ENCODE results near the gene SMIM28. TPM values are rescaled to one million over a fixed set of nuclear protein-coding genes. Genes with fewer than 3 reads are reported as not detected.

SMIM28 gene
- total RNA-seq, 4 donors from 2014 or later: not detected

- Histone ChIP-seq H3K36me3 (no peaks in the 10 kb centered on the region), H3K4me1 (no peaks in the 10 kb centered on the region), H3K9me3 (no peaks in the 10 kb centered on the region), H3K27me3 (no peaks in the 10 kb centered on the region), H3K27ac (no peak overlapping the region), H3K4me3 (replicated peaks in 1 of 3) (no peak overlapping the region)
- intact Hi-C loops (cut with DNase I): no loop called here
- WGBS, 2 donors: 86 to 94% methylated on average over 13 to 14 of the region's 14 CpGs
- no peak for TF ChIP-seq POLR2A (IDR thresholded peaks at IDR 0.05)
- TF ChIP-seq, protein P1, sequence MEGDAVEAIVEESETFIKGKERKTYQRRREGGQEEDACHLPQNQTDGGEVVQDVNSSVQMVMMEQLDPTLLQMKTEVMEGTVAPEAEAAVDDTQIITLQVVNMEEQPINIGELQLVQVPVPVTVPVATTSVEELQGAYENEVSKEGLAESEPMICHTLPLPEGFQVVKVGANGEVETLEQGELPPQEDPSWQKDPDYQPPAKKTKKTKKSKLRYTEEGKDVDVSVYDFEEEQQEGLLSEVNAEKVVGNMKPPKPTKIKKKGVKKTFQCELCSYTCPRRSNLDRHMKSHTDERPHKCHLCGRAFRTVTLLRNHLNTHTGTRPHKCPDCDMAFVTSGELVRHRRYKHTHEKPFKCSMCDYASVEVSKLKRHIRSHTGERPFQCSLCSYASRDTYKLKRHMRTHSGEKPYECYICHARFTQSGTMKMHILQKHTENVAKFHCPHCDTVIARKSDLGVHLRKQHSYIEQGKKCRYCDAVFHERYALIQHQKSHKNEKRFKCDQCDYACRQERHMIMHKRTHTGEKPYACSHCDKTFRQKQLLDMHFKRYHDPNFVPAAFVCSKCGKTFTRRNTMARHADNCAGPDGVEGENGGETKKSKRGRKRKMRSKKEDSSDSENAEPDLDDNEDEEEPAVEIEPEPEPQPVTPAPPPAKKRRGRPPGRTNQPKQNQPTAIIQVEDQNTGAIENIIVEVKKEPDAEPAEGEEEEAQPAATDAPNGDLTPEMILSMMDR (IDR thresholded peaks at IDR 0.05): no peak
- no peak for DNase-seq
Measured at GRCh38 chr6:138334000-138334399, 43.7 kb upstream of the SMIM28 start.

GRCh38 chr6:138334963-138335362, 42.7 kb upstream of the SMIM28 start:
- Histone ChIP-seq H3K4me1 (no peaks in the 10 kb centered on the region), H3K27me3 (no peaks in the 10 kb centered on the region), H3K36me3 (no peaks in the 10 kb centered on the region), H3K4me3 (replicated peaks in 1 of 3) (no peak overlapping the region), H3K27ac (no peak overlapping the region), H3K9me3 (no peaks in the 10 kb centered on the region)
- TF ChIP-seq, protein P1 (IDR thresholded peaks at IDR 0.05): no peak
- no peak for TF ChIP-seq POLR2A (IDR thresholded peaks at IDR 0.05)
- intact Hi-C loops (cut with DNase I): no loop called here
- WGBS, 2 donors: 92 to 95% methylated on average over 14 of the region's 14 CpGs
- DNase-seq: no peak

GRCh38 chr6:138336221-138336620, 41.5 kb upstream of the SMIM28 start:
- TF ChIP-seq, protein P1 (IDR thresholded peaks at IDR 0.05): no peak
- TF ChIP-seq POLR2A (IDR thresholded peaks at IDR 0.05): no peak
- DNase-seq: no peak
- Histone ChIP-seq H3K27ac (no peak overlapping the region), H3K36me3 (no peaks in the 10 kb centered on the region), H3K27me3 (no peaks in the 10 kb centered on the region), H3K4me3 (replicated peaks in 1 of 3) (no peak overlapping the region), H3K9me3 (no peaks in the 10 kb centered on the region), H3K4me1 (no peaks in the 10 kb centered on the region)
- intact Hi-C loops (cut with DNase I): no loop called here
- WGBS, 2 donors: 84 to 92% methylated on average over 8 of the region's 8 CpGs

DNA sequence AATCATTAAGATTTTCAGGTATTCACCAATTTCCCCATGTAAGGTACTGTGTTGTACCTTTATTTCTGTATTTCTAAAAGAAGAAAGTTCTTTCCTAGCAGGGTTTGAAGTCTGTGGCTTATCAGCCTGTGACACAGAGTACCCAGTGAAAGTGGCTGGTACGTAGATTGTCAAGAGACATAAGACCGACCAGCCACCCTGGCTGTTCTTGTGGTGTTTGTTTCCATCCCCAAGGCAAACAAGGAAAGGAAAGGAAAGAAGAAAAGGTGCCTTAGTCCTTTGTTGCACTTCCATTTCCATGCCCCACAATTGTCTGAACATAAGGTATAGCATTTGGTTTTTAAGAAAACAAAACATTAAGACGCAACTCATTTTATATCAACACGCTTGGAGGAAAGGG, 40.6 kb upstream of the SMIM28 start:
- H3K36me3 ChIP-seq: no peaks in the 10 kb centered on the region
- no peak for DNase-seq
- H3K27ac ChIP-seq: no peak overlapping the region
- no peaks in the 10 kb centered on the region for H3K4me1 ChIP-seq
- no peaks in the 10 kb centered on the region for H3K9me3 ChIP-seq
- TF ChIP-seq, protein P1 (IDR thresholded peaks at IDR 0.05): no peak
- no peak for TF ChIP-seq POLR2A (IDR thresholded peaks at IDR 0.05)
- H3K4me3 ChIP-seq (replicated peaks in 1 of 3): no peak overlapping the region
- H3K27me3 ChIP-seq: no peaks in the 10 kb centered on the region
- WGBS, 2 donors: 88 to 93% methylated on average over 4 of the region's 4 CpGs
- intact Hi-C loops (cut with DNase I): no loop called here

GRCh38 chr6:138339024-138339423, 38.7 kb upstream of the SMIM28 start:
- no peaks in the 10 kb centered on the region for H3K4me1 ChIP-seq
- H3K27ac ChIP-seq: no peak overlapping the region
- H3K4me3 ChIP-seq (replicated peaks in 1 of 3): no peak overlapping the region
- no peaks in the 10 kb centered on the region for H3K27me3 ChIP-seq
- no peaks in the 10 kb centered on the region for H3K9me3 ChIP-seq
- DNase-seq: no peak
- intact Hi-C loops (cut with DNase I): no loop called here
- WGBS, 2 donors: 50 to 72% methylated on average over 1 of the region's 1 CpG
- H3K36me3 ChIP-seq: no peaks in the 10 kb centered on the region
- TF ChIP-seq POLR2A (IDR thresholded peaks at IDR 0.05): no peak
- TF ChIP-seq, protein P1 (IDR thresholded peaks at IDR 0.05): no peak
